Muscle layer of duodenum (tissue), 2 donors: ENCODE measurements around the gene NPFFR1.

Experiments
- H3K27ac ChIP-seq: one replicate; pipeline ENCODE4 v1.7.0; 2013; ENCODE audit warnings: mild to moderate bottlenecking, low read length
- H3K27me3 ChIP-seq: one replicate; pipeline ENCODE4 v1.7.0; 2013; ENCODE audit warnings: low read depth, mild to moderate bottlenecking, control low read depth, low read length
- H3K36me3 ChIP-seq, 2 donors: one replicate each; pipeline ENCODE4 v1.7.0; 2013; ENCODE audit warnings: low read length in 2 of 2, control low read depth in 1 of 2, mild to moderate bottlenecking in 1 of 2; ENCODE audit not compliant: insufficient read depth in 2 of 2, control insufficient read depth in 1 of 2
- H3K4me1 ChIP-seq, 2 donors: one replicate each; pipeline ENCODE4 v1.7.0; 2013; ENCODE audit warnings: low read length in 2 of 2, mild to moderate bottlenecking in 2 of 2, control low read depth in 1 of 2, moderate library complexity in 1 of 2; ENCODE audit not compliant: insufficient read depth in 2 of 2, control insufficient read depth in 1 of 2
- H3K4me3 ChIP-seq, 2 donors: one replicate each; pipeline ENCODE4 v1.7.0; 2013; ENCODE audit warnings: low read length in 2 of 2, low read depth in 1 of 2, mild to moderate bottlenecking in 1 of 2
- H3K9me3 ChIP-seq, 2 donors: one replicate each; pipeline ENCODE4 v1.7.0; 2013; ENCODE audit warnings: low read length in 2 of 2, control low read depth in 1 of 2, mild to moderate bottlenecking in 1 of 2; ENCODE audit not compliant: control insufficient read depth in 1 of 2
- donor health status: healthy.

Gene NPFFR1

GRCh38 chr10:70201105-70201504 is 82.7 kb downstream of the NPFFR1 start:
- peaks cover 27 to 56% of the 10 kb centered on the region in 2 donors for H3K36me3 ChIP-seq
- no peaks in the 10 kb centered on the region for H3K4me1 ChIP-seq
- H3K27ac ChIP-seq = no peak overlapping the region
- H3K27me3 ChIP-seq = no peaks in the 10 kb centered on the region
- H3K9me3 ChIP-seq = peaks cover 0 to 6% of the 10 kb centered on the region in 2 donors
- no peak overlapping the region for H3K4me3 ChIP-seq

- no peak overlapping the region for H3K27ac ChIP-seq
Observed at GRCh38 chr10:70198696-70199466, 84.9 kb downstream of the NPFFR1 start.

More at GRCh38 chr10:70198696-70199466, 84.9 kb downstream of the NPFFR1 start:
- H3K4me1 ChIP-seq = no peaks in the 10 kb centered on the region
- peaks cover 0 to 6% of the 10 kb centered on the region in 2 donors for H3K9me3 ChIP-seq
- no peak overlapping the region for H3K4me3 ChIP-seq
- no peaks in the 10 kb centered on the region for H3K27me3 ChIP-seq
- peaks cover 23 to 46% of the 10 kb centered on the region in 2 donors for H3K36me3 ChIP-seq
